Stromal cell of bone marrow (primary cell): ENCODE measurements around the gene CD300LB.

Experiments used
- DNase-seq: peaks from one replicate; pipeline ENCODE4 v3.0.0-alpha.2; 2012; ENCODE audit warnings: low read depth

CD300LB gene

DNA sequence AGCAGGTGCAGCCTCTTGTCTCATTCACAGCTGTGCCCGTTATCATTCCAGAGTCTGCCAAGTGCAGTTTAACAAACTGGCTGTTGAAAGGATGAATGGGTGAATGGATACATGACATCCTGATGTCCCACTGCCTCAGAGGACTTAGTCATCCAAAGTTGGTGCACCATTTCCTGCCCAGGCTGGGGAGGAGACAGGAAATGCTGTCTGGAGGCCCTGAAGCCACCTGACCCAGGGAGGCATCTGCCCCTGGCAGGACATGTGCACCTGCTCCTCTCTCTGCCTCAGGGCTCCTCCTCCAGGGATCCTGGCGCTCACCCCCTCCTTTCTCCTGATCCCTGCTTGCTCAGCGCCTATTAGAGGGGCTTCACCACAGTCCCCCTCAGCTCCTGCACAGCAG, 16.5 kb upstream of the CD300LB start:
- no peak for DNase-seq

DNA sequence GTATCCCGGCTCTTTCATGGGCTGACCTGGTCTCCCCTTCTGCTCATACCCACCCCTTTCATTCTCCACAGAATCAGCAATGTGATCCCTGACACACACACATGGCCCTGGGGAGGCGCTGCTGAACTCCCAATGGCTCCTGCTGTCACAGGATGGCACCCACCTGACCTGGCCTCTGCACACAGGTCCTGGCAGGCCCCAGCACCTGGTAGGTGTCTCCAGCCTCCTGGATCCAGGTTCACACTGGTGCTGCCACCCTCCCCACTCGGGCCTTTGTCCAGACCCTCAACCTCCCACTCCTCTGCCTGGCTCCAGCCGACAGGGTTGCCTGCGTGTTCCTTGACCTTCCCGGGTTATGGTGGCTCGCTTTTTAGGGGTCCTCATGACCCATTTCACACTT, 16.0 kb upstream of the CD300LB start:
- no peak for DNase-seq

DNA sequence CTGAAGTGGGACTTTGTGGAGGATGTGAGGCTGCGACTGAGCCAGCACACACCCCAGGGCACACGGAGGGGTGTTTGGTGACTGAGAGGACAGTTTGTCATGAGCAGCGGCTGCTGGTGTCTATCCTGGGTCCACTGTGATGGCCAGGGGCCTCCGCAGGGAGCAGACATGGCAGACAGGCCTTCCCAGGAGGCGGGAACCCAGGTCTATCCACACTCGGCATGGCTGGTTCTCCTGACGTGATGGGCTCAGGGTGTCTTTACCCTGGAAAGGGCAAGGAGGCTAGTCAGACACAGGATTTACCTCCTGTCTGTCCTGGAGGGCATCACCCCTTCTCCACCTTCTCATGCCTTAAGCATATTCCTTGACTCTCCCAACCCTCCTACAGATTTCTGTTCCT, 15.3 kb upstream of the CD300LB start:
- DNase-seq, result no peak

DNA sequence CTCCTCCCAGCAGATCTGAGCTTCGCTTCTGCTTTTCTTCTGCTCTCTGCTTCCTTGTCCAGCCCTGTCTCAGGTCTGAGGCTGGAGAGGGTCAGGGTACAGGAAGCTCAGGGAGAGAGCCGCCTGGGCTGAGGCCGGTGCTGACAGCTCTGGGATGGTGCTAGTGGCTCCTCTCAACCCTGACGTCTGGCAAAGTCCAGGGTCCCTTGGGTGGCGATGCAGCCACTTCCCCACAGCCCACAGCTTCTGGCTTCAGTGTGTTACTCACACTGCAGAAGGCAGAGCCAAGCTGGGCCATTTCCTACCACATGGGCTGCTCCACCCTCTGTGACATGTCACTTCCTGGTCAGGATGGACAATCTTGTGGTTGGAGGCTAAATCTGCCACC, 14.6 kb upstream of the CD300LB start, which contains the start of gene CD300C:
Gene CD300C, minus strand, starts transcription at position 273 of the 388 bp plus-strand sequence. CDS start 333 bp downstream, outside the sequence.
- DNase-seq, result no peak

DNA sequence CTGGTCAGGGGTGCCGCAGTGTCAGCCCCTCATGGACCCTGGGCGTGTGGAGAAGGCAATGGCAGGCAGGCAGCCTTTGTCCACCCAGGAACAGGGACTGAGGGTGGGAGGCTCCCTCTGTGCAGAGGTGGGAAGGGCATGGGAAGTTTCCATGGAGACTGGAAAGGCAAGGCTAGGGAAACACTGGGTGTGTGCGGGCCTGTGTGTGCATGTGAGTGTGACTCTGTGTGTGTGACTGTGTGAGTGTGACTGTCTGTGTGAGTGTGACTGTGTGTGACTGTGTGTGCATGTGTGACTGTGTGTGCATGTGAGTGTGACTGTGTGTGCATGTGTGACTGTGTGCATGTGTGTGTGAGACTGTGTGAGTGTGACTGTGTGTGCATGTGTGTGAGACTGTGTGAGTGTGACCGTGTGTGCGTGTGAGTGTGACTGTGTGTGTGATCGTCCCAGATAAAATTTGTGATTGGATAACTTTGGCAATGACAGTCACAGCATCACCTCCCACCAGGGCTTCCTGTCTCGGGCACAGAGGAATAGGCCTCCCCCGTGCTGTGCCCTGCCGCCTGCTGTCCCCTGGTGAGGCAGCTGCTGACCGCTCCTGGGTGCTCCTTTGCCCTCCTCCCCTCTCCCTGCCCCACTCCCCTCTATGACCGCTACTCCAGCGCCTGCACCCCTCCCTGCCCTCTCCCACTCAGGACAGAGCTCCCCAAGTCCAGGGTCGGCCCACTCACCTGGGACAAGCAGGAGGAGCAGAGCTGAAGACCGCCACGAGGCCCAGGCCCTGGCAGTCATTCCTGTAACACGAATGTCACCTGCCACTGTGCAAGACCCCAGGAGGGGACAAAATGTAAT, 13.9 kb upstream of the CD300LB start:
- no peak for DNase-seq

DNA sequence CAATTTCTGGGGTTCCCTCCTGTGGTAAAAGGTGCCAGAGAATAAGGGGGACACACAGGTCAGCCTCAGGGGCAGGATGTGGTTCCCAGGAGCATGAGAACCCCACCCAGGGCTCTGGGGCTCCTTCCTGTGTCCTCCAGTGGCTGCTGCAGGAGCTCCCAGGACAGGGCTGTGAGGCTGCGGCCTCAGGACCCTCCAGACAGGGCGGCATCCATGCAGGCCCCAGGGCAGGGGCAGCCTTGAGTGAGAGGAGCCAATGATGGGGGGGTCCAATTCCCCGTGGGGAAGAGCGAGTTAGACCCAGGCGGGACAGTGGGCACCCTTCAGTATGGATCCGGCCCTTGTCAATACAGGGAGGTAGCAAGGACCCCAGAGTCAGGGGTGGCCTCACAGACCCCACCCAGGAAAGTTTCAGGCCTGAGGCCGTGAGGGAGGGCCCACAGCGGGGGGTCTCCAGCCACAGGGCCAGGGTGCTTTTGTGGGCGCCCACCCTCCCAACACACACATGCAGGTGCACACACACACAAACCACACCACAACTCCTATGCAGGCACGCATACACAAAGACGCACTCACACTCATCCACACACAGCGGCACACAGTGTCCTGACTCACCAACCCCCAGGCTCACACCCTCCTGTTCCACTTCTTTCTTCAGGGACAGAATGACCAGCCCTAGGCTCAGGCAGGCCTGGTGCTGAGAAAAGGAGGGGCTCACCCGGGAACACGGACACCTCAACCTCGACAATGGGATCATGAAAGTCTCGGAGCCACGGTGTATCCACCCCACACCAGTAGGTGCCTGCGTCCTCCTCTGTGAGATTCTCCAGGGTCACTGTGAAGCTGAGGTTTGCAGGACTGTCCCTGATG, 12.9 kb upstream of the CD300LB start:
- DNase-seq, result no peak

DNA sequence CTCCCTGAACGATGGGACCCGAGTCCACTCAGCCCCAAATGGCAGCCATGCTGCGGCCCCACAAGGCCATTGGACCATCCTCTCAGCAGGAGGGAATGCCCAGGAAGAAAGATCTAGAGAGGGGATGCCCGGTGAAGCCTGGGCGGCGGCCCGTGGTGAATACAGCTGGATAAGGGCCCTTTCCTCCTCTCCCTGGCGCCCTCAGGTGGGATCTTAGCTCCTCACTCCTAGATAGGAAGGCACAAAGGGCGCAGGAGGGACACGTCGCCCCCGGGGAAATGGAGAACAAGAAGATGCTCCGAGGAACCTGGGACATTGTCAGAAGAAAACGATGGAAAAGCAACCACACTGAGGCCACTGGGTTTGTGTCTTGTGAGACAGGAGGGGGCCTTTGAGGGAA, 12.1 kb upstream of the CD300LB start:
- no peak for DNase-seq

DNA sequence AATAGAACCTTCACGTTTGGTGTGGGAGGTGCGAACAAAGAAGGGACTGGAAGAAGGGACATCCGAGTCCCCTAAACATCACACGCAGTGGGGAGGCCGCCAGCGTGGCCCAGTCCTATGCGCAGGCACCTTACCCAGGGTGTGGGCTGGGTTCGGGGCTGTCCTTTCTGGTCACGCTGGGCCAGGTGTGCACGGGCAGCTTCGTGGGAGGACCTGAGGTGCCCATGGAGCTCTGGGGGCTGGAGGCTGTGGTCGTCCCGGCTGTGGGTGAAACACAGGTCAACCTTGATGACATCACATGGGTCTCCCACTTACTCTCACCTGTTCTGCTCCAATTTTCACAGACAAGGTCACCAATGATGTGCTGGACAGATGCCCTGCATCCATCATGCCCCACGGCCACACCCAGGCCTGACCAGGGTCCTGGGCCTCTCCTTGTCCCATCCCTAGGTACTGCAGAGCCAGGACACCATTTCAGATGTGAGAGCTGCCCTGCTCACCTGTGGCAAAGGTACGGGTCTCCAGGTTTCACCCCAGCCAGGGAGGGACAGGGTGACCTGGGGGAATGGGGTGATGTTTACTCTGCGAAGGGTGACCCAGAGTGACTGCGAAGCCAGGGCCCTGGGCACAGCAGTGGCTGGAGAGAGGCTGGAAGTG, 11.6 kb upstream of the CD300LB start:
- no peak for DNase-seq

DNA sequence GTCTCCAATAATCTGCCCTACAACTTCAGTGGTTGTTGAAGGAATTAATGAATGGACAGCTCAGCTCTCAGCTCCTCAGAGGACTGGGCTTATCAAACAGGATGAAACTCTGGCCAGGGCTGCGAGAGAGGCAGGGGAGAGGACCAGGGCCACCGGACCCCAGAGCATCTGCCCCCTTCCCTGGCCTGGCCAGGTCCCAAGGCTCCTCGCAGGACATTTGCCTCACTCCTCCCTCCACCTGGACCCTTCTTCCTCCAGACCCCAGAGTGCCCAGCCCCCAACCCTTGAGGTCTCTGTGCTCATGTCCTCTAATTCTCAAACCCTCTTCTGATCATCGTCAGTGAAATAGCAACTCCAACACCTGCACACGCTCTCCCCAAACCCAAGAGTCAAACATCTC, 10.9 kb upstream of the CD300LB start:
- no peak for DNase-seq

DNA sequence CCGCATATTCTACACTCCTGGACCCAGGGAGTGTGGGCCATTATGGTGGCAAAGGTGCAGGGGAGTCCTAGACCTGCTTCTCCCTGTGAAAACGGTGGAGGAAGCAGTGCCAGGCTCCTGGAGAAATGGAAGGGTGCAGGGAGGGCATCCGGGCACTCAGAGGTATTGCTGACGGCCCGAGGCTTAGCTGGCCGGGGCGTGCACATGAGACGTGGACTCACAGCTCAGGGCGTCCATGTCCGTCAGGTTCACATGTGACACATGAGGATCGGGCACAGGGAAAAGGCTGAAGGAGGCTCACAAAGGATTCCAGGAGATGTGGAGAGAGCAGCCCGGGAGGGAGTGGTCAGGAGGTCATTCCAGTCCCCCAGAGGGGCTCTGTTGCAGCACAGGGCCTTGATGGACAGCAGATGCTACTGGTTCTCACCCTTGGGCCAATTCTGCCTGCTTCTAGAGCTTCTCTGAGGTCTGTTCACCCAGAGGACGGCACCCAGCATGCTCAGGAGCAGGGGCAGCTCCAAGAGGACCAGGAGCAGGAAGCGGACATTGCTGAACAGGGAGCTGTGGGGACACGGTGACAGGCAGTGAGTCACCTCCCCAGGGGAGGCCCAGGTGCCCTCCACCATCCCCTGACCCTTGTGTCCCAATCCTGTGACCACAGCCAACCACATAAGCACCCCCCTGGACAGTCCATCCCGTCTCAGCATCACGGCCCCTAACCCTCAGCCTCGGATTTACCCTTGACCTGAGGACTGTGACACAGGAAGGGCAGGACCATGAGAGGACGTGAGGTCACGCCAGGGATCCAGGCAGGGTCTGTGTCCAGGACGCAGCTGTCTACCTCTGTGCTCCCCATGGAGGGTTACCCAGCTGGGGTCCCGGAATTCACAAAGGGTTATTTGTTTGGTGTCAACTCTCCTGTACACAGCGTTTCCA, 10.2 kb upstream of the CD300LB start:
- no peak for DNase-seq

DNA sequence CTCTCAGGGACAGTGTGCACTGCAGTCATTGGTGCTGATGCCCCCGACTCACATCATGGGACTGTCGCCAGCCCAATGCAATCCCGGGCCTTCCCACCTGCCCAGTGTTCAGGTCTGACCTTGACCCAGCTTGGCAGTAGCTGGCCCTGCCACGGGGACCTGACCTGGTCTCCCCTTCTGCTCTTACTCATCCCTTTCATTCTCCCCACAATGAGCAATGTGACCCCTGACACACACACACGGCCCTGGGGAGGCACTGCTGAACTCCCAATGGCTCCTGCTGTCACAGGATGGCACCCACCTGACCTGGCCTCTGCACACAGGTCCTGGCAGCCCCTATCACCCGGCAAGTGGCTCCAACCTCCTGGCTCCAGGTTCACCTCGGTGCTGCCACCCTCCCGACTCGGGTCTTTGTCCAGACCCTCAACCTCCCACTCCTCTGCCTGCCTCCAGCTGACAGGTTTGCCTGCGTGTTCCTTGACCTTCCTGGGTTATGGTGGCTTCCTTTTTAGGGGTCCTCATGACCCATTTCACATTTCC, 8.1 kb upstream of the CD300LB start:
- no peak for DNase-seq

DNA sequence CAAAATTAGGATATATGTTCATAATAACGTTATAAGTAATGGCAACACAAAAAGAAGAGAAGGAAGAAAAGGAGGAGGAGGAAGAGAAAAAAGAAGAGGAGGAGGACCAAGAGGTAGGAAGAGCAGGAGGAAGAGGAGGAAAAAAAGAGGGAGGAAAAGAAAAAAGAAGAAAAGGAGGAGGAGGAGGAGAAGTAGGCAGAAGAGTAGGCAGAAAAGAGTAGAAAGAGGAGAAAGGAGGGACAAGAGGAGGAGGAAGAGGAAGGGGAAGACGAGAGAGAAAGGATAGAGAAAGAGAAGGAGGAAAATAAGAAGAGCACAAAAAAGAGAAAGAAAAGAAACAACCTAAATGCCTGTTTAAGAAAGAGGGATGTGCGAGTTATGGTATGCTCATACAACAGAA, 5.6 kb upstream of the CD300LB start:
- DNase-seq, result no peak

DNA sequence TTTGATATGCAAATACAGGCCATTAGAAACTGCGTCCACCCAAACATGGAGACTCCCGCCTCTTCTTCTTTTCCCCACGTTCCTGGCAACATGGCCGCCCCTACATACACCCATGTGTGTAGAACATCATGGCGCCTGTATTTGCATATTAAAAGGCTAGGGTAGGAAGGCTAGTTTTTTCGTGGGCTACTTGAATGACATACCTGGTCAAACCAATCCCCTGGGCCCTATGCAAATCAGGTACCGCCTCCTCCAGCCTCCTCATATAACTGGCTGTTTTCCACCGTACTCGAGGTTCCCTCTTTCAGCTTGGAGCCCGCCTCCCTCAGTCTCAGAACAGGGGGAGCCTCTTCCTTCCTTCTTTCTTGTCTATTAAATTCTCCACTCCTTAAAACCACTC, 840 bp upstream of the CD300LB start:
- no peak for DNase-seq

DNA sequence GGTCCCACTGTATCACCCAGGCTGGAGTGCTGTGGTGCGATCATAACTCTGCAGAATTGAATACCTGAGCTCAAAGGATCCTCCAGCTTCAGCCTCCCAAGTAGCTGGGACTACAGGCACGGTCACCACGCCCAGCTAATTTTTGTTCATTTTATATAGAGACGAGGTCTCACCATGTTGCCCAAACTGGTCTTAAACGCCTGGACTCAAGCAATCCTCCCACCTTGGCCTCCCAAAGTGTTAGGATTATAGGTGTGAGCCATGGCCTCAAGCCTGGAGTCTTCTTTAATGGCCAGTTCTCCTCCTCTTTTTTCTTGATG, 484 bp downstream of the CD300LB start:
- no peak for DNase-seq

DNA sequence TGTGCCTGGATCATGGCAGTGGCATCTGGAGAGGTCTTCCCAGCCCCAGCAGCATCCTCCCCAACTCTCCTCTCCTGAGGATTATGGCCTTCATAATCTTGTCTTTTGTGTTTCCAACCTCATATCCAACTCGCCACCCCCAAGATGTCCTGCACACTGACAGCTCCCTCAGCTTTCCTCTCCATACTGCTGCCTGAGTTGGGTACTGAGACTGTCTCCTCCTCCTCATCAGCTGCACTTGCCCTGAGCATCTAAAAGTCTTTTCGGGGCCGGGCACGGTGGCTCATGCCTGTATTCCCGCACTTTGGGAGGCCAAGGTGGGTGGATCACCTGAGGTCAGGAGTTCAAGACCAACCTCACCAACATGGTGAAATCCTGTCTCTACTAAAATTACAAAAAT, 2.0 kb downstream of the CD300LB start:
- no peak for DNase-seq

DNA sequence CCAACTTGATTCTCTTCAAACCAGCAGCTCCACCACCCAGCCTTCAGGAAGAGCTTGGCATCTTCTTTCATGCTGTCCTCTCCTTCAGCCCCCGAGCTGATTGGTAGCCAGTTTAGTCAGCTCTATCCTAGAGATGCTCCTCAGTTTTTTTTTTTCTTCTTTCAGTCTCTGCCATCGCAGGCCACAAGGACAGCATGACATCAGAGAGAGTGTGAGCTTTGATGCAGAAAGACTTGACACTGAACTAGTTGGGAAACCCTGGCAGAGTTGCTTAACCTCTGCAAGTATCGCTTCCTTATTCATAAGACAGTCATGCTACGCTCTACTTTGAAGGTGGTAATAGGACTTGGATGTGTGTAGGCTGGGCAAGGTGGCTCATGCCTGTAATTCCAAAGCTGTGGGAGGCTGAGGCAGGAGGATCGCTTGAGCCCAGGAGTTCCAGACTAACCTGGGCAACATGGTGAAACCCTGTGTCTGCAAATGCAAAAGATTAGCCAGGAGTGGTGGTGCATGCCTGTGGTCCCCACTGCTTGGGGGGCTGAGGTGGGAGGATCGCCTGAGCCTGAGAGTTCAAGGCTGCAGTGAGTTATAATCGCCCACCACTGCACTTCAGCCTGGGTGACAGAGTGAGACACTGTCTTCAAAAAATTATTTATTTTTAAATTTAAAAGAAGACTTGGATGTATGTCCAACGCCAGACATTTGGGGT, 2.6 kb downstream of the CD300LB start:
- no peak for DNase-seq

DNA sequence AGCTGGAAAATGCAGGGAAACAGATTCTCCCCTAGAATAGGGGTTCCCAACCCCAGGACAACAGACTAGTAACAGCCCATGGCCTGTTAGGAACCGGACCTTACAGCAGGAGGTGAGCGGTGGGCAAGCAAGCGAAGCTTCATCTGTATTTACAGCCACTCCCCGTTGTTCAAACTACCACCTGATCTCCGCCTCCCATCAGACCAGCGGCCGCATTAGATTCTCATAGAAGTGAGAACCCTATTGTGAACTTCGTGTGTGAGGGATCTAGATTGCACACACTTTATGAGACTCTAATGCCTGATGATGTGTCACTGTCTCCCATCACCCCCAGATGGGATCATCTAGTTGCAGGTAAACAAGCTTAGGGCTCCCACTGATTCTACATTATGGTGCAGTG, 3.5 kb downstream of the CD300LB start:
- no peak for DNase-seq

DNA sequence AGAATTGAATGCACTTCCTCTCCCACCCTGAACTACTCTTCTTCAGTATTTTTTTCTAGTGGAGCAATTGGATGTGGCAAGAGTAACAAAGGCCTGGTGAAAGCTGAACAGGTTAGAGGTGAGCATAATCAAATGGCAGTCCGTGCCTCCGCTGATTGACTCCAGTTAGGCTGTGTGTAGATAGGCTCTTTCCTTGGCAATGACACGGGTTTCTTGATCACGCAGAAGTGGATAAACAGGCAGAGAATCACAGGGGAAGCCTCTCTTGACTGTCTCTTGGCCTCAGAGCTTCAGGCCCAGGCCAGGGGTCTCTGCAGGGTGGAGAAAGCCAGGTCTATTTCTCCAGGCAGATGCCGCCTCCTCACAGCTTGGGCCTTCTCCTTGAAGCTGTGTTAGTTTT, 4.2 kb downstream of the CD300LB start:
- DNase-seq, result no peak

DNA sequence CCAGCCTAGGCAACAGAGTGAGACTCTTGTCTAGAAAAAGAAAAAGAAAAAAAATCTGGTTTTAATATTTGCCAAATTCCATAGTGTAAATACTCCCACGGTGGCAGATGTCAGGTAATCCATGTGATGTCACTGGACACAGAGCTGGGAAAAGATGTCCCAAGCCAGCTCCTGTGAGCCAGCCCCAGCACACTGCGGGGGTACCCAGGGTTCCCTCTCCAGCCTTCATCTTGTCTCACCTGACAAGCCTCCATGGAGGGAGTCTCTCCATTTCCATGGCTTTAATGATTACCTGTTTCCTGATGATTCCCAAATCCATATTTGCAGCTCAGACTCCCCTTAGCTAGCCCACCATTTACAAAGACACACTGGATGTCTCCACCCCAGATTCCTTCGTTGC, 4.6 kb downstream of the CD300LB start:
- DNase-seq, result no peak

DNA sequence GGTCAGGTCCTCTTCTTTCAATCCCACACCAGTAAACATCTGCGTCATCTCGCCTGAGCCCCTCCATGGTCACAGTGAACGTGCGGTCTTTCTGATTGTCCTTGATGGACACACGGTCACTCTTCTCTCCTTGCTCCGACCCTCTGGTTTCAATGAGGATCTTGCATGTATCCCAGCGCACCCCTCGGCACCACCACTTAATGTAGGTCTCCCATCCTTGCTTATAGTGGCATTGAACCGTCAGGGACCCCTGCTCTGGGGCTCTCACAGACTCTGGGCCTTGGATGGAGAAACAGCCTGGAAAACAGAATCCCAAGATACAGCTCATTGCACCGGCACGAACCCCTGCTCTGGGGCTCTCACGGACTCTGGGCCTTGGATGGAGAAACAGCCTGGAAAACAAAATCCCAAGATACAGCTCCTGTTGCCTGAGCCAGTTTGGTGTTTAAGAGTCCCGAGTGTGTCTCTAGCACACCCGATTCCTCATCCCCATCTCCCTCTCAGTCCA, 5.4 kb downstream of the CD300LB start:
- no peak for DNase-seq

DNA sequence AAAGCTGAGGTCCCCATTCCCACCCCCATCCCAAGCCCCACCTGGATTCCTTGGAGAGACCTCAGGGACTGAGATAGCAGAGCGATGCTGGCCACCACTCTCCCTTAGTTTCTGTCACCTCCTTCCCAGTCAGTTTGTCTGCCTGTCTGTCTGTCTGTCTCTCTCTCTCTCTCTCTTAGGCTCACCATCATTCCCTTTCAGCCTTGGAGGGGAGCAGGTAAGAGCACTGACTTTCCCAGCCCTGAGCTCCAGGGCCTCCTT, 5.9 kb downstream of the CD300LB start:
- DNase-seq, result no peak
